Measurements from ENCODE around the gene ATP8A1.
A peak's percentile ranks its signal among the peaks of the same experiment; 100 is the strongest.
"Not testable (repeated sequence)": the region's sequence is repeated elsewhere in the genome, so short reads cannot be mapped to it uniquely, and the experiment has no call there.

ATP8A1 gene

DNA sequence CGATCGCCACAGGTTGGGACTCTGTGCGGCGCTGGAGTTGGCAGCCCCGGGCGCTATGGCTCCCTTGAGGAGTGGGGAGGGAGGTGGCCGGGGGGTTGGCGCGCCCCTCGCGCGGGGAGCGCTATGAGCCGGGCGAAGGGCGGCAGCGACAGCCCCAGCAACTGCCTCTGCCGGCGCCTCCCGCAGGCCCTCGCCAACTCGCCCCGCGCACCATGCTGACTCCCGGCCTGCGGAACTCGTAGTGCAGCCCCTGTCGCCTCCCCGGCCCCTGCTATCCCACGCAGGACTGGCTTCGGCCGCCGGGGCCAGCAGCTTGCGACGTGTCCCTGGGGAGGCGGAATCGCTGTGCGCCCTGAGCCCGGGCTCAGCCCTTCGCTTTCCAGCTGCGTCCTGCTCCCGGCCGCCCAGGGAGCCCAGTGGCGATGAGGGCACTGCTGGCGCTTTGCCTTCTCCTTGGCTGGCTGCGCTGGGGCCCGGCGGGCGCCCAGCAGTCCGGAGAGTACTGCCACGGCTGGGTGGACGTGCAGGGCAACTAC is 259.2 kb downstream of the ATP8A1 start:
- DNase-seq, result no peak

DNA sequence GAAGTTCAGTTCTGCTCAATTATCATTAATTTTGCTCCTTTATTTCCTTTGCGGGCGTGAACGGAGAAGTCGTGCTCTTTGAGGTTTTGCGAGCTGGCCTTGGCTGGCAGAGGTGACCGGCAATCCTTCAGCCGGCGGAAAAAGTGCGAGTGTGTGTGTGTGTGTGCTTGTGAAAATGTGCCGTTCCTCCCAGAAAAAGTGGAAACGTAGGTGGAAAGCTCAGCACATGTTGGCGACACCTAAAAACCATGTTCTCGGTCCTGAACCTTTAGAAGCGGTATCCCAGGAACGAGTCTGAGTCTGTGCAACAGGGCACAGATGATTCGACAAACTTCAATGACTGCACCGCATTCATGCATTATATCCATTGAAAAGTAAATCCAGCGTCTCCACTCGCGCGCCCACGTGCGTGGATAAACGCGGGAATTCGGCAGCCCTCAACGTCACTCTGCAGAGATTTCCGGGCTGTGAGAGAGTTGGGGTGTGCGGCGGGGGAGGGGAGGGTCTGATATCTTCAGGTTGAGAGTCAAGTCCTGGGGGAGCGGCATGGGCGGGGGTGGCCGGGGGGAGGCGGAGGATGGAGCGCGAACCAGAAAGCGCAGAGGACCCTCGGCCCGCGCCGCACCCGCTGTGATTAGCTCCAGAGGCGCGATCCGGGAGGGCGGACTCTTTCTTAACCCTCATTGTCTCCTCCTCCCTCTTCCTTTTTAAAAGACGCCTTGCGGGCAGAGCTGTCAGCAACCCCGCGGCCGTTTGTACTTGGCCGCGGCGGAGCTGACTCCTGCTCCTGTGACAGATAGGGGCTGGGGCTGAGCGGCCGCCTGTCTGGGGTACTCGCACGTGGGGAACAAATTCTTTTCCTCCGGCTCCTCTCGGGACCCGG is 259.9 kb downstream of the ATP8A1 start, which contains the start of gene SHISA3:
Gene SHISA3 (plus strand): TSS at position 737 of the 883 bp plus-strand sequence. CDS start 569 bp downstream, outside the sequence.
- DNase-seq, result peak; percentile 30

DNA sequence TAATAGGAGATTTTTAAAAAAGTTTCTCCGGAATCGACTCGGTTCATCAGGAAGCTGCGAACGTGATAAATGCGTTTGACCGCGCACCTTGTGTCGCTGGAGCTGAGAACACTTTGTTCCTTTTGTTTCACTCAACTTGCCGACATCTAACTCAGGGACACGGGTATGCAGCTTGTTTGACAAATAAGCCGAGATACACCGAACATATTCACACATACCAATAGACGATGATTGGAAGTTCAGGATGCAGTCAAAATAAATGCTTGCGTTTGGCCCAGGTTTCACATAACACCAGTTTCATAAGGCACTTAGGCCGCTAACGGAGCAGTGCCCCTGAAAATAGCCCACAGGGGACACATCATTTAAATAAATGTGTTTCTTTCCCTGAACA is 260.5 kb downstream of the ATP8A1 start:
- no peak for DNase-seq

DNA sequence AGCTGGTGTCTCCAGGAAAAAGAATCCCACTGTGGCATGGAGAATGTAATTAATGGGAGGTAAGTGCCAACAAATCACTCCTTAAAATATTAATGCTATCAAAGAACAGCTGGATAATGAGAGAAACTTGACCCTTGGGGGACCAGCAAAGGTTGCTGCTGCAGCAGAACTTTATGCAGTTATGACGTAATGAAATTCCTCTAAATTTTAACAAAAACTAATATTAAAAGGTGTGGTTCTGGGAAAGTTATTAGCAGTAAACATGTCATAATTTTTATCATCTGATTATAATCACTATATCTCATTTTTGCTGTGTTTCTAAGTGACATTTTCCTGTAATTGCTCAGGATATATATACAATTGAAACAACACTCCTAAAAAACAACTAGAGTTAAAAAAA is 261.3 kb downstream of the ATP8A1 start:
- DNase-seq, result no peak

DNA sequence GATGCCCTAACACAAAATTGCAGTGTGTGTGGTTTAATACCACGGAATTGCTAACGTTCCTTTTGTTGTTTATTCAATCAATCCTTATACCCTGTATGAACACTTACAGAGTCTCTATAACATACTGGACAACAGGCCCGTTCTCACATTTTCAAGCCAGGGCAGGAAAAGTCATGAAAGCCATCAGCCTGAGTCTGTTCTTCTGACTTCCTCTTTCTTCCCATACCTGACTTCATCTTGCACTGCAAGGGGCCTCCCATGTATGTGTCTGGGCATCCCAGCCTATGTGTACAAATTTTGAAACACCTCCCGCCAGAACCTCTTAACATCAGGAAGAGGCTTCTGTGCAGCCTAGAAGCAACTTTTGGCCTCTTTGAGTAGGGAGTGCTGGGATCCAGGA is 264.5 kb downstream of the ATP8A1 start:
- no peak for DNase-seq

DNA sequence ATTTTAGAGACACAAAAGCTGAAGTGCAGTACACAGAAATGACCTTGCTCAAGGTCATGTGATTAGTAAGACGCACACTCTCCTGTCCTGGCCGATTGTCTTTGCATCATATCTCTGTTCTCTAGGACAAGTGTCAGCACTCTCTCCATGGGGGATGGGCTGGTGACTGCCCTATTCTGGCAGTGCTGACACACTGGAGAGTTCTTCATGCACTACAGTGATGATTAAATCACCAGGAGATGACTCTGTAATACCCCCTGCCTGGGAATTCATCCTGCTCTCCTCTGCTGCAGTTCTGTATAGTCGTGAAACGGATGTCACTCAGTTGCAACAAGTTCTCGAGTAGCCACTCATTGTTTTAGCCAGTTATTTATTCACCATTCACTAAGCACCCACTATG is 264.9 kb downstream of the ATP8A1 start:
- no peak for DNase-seq

DNA sequence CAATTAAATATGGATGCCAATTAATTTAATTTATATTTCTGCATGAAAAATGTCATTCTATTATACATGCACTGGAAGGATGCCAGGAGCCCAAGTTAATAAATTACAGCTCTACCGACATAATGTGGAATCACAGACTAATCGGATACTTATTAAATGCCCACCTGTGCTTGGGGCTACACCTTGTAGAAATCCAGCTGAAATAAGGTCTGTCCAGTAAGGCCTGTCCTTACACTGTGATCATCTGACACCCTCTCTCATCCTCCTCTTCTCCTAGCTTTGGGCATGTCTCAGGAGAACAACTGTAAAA is 265.6 kb downstream of the ATP8A1 start:
- DNase-seq, result no peak

DNA sequence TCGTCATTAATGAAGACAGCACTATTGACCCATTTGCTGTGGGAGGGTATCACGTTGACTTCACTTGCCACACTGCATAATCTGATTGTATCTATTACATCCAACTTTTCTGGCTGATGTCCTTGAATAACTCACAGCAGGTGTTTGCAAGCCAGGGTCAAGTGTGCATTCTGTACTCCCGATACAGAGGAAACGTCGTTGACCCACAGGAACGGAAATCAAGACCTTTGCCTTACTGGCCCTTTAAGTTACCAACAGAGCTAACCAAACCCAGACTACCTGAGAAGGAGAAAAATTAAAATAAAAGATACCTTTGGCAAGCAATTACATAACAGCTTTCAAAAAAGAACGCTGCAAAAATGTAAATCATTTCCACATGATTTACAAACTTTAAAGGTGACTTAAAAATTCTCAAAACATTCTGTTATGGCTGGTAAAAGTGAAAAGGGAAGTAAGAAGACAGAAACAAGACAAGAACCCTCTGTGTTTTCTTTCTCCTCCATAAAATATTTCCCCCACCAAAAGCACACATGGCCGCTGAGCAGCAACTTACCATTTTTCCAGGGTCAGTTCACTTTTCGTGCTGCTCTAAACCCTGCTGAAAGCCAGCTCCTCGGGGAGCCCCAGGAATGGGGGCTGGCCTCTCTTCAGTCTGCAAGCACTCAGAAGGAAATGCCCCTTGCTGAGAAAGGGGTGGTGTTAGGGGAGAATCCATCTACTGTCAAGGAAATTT is 266.1 kb downstream of the ATP8A1 start:
- DNase-seq, result peak; percentile 13

DNA sequence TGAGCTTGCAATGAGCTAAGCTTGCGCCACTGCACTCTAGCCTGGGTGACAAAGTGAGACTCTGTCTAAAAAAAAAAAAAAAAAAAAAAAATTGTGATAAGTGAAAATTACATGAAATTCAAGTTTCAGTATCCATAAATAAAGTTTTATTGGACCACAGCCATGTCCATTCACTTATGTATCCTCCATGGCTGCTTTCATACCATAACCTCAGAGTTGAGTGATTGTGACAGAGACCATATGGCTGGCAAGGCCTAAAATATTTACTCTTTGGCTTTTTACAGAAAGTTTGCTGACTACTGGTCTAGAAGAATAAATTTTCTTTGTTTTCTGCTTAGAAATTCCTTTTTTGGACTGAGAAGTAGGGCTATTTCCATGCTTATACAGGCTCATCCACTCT is 271.4 kb downstream of the ATP8A1 start:
- no peak for DNase-seq

DNA sequence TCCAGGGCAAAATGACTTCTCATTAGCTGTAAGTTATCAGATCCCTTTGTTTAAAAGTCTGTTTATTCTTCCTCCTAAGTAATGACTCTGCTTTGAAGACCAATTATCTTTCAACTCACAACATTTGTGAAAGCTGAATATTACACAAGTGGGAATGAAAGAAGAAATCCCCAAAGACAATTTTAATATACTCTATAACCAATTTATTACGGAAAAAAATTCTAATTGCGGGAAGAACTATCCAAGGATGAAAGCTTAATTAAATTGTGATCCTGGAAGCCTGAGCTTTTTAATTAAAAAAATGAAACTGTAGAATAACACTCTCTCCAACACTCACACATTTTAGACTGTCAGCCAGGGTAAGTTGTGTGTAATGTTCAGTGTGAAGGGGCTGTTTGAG is 275.2 kb downstream of the ATP8A1 start:
- DNase-seq, result no peak

DNA sequence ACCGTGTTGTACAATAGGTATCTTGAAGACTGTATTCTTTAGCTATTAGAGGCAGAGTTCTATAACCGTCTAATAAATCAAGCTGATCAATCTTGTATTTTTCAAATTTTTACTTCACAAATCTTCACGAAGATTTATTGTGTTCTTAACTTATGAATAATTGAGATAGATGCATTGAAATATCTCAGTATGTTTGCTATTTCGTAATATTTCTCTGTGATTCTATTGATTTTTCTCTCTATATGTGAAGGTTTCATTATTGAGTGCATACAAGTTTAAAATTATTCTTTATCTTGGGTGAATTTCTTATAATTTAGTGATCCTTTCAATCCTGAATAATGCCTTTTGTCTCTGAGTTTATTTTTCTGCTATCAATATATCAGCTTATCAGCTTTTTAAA is 279.4 kb downstream of the ATP8A1 start:
- DNase-seq, result no peak

DNA sequence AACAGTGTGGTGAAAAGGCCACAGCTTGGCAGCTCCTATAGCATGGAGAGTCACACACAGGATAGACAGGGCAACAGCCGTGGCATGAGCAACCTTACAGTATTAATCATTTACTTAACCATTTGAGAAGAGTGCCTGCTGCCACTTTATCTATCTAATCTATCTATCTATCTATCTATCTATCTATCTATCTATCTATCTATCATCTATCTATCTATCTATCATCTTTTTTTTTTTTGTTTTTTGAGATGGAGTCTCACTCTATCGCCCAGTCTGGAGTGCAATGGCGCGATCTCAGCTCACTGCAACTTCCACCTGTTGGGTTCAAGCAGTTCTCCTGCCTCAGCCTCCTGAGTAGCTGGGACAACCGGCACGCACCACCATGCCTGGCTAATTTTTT is 284.6 kb downstream of the ATP8A1 start:
- DNase-seq, result not testable (repeated sequence)

DNA sequence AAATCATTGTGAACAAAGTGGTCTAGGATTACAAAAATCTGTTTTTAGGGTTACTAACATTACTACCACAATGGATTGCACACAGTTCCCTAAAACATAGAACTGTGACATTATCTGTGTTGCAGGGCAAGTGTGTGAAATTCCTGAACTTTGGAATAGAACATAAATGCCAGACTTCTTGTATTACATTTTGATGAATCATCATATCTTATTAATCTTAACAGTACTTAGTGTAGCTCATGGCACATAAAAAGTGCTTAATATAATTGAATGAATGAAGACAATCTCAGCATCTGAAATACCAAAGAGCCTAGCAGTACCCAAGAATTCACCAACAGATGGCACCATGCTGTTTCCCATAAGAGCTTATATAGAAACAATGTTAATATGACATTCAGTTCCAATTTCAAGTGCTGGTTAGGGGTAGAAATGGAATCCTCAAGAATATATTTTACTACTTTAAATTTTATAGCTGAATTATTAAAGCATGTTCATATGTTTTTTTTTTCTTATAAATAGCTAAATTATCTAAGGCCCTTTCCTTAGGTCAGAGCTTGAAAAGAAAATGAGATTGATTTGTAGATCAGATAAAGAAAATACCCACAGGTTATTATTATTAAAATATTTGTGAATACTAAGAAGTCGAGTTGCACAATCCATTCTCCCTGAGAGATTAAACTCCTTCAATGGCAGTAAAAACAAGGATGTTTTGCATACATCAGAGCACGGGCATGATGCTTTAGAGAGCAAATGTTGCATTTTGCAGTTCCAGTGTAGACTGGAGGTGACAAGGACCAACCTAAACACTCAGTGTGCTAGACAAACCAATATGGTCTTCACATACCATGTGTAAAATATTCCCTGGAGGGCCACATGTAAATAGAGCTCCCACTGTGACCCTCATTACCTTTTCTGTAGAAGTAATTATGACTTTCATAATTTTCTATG is 285.3 kb downstream of the ATP8A1 start:
- peak; percentile 25 for DNase-seq

DNA sequence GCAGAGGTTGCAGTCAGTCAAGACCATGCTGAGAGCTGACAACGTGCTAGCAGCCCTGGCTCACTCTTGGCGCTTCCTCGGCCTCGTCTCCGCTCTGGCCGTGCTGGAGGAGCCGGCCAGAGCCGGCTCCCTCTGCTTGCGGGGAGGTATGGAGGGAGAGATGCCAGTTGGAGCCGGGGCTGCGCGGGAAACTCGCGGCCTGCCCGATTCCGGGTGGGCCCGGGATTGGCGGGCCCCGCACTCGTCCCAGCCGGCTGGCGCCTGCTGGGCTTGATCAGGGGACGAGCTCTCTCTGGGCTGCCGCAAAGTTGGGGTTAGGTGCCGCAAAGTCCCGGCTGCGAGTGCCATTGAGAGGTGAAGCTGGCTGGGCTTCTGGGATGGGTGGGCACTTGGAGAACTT is 287.4 kb downstream of the ATP8A1 start:
- DNase-seq, result no peak

DNA sequence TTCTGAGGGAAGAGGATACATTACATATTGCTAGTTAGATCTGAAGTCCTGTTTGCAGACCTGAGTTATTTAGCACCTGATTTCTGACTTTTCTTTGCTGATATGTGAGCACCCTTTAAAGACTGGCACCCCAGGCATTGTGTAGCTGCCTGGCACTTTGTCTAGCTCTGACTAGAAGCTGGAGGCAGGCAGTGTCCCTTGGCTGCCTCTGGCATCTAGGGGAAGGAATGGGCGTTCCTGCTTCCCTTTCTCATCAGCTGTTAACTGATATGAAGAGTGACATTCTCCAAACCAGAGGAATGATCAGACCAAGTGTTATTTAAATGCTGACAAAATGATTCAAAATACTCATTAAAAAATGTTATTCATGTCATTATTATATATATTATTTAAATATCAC is 289.9 kb downstream of the ATP8A1 start:
- DNase-seq, result no peak

DNA sequence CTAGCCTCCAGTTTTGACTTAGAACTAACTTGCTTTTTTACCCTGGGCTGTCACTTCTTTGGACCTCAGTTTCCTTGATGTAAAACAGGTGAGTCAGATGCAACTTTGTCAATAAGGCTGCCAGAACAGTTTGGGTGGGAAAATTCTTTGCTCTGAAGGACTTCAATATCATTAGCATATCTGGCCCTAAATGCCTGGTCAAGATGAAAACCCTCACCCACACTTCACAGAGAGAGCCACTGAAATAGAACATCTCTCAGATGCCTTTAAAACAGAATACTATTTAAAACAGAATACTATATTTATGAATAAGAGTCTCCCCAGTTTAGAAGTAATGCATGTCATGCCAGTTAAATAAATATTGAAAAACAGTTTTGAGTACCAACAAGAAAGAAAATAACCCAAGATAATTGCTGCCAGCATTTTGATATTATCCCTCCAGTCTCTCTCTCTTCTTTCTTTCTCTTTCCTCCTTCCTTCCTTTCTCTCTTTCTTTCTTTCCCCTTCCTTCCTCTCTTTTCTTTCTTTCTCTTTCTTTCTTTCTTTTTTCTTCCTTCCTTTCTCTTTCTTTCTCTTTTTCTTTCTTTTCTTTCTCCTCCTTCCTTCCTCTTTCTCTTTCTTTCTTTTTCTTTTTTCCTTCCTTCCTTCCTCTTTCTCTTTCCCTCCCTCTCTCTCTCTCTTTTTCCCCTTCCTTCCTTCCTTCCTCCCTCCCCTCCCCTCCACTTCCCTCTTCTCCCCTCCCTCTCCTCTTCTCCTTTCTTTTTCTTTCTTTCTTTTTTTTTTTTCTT is 292.4 kb downstream of the ATP8A1 start:
- DNase-seq, result no peak

DNA sequence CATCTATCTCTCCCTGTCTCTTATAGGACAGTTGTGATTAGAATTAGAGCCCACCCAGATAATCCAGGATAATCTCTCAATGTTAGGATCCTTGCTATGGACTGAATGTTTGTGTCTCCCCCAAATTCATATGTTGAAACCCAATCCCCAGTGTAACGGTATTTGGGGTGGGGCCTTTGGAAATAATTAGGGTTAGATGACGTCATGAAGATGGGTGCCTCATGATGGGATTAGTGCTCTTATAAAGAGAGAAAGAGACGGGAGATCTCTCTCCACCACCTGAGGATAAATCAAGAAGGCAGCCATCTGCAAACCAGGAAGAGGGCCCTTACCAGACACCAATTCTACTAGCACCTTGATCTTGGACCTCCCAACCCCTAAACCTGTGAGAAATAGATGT is 293.3 kb downstream of the ATP8A1 start:
- DNase-seq, result no peak

DNA sequence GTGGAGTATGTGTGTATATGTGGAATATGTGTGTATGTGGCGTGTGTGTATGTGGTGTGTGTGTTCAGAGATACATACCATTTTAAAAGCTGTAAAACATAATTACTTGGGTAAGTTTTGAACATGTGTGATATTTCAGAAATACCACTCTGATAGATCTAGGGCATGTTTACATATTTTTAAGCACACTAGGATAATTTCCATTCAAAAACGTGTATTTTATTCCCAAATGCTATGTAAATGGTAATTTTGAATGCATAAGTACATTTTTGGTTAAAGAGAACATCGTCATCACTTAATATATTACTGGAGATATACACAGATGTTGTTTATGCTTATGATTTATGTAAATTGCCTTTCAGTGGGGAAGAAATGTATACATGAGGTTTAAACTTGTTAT is 294.3 kb downstream of the ATP8A1 start:
- no peak for DNase-seq

DNA sequence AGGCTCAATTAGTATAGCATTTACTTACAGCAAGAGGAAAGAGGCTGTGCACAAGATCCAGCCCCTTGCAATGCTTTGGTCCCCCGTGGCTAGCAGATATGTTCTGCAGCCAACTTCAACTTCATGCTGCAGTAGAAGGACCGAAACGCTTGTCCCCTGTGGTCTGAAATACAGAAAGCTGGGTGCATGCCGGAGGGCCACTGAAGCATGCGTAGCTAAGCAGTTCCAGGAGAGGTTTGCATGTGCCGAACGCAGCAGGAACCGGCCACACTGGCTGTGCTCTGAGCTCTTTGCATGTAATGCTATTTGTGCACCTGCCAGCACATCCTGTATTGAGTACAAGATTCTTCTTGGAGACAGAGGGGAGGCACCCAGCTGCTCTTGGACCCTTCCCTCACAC is 295.4 kb downstream of the ATP8A1 start:
- DNase-seq, result no peak

DNA sequence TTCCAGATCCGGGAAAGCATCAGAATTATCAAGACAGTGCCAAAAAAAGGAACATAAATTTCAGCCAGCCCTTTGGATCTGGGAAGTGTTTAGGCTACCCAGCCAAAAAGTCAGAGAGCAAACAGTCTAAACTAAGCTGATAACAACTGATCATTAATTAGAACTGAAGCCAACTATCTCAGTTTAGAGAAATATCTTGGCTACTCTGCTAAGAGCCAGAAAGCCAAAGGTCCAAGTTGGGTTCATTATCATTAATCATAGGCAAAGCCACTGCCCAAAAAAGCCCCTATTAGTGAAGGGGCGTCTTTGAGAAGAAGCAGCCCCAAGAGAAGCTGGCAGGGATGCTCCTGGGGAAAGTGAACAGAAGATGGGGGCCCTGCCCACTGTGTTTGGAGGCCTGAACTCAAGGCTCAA is 296.6 kb downstream of the ATP8A1 start:
- DNase-seq, result no peak

DNA sequence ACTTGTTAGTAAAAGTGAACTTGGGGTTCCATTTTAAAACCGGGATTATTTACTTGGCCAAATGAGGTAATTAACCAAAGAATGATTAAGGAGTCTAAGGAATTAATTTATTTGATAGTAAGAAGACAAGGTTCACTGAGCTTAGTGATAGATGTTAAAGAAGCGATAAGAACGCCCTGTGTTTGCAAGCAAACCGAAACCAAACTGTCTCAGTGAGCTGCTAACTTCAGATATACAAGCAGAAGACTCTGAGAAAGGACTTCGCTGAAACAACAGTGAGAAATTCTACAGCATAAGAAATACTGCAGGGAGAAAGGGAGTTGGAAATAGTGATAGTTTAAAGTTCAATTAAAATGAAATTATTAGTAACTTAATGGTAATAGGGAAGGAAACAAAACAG is 297.2 kb downstream of the ATP8A1 start:
- no peak for DNase-seq

Data from MV-4-11 (cell line).